ENCODE measurements around the gene SDSL.

Gene SDSL

DNA sequence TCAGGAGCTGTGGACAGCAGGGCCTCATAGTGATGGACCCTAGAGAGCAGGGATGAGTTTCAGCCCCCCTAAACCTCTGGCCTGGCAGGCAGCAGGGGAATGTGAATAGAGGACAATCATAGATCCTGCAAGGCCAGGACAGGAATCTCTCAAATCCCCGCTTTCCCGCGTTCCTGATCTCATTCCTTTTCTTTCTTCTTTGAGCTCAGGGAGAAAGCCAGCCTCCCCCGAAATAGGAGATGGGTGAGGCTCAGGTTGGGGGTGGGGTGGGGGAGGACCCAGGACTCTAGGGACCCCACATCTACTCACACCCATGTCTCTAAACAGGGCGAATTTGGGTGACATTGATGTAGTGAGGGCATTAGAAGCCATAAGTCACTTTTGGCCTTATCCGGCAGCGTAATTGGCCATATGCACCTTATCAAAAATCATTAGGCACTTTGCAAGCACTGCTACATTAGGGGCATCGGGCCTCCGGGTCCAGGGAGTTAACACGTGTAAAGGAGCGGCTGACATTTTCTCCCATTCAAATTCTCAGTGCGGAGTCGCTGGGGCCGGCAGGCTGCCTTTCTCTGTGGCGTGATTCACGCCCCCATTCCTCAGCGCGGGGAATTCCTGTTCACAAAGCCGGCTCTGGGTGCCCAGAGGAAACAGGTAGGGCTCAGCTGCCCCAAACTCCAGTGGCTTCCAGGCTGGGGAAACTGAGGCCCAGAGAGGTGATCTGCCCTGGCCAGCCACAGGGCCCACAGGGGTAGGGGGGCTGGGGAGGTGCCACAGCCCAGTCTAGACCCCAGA, 48.0 kb downstream of the SDSL start:
- no peak for DNase-seq

- DNase-seq: no peak
Observed at GRCh38 chr12:113470871-113471618, 48.9 kb downstream of the SDSL start.

GRCh38 chr12:113471619-113472171, 49.5 kb downstream of the SDSL start, which contains the start of gene LHX5:
TSS of gene LHX5 (minus strand) at chr12:113471871. CDS start at chr12:113471498, 373 bp downstream.
- no peak for DNase-seq

DNA sequence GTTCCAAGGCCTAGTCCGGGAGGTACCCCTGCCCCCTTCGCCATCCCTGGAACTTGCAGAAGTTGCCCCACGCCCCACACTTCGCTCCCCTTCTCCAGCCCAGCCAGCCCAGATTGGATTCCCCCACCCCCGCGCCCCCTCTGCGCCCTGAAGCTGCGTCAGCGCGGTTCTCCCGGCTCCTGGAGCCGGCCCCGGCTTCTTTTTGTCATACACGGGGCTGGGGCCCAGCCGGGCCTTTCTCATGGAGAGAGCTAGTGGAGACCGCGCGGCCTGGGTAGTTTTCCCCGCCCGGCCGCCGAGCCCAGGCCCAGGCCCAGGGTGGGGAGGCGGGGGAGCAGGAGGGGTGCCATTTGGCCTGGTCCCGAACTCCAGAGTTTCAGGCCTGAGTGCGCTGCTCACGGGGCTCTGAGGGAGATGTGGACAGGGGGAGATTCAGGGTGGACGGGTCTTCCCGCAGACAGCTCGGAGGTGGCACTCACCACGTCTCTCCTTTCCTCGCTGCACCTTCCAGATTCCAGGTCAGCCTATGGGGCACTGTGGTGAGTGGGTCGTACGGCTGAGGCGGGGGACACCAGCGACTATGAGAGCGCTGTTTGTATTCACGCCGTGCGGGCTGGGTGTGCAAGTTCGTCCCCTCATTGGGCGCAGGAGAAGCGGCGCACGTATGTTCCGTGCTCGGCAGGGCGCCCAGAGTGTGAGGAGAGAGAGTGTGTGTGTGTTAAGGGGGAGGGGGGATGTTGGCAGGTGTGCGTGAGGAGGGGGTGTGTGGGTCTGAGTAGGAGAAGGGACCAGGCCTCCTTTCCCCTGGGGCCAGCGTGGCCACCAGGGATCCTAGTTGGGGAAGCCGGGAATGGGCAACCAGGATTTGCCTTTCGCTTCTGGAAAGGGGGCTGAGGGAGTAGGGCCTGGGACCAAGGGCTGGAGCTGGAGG, 50.3 kb downstream of the SDSL start:
- no peak for DNase-seq

- no peak for DNase-seq
Observed at GRCh38 chr12:113473400-113473799, 51.2 kb downstream of the SDSL start.

- no peak for DNase-seq
Observed at GRCh38 chr12:113473942-113474341, 51.8 kb downstream of the SDSL start.

GRCh38 chr12:113474635-113475436, 52.7 kb downstream of the SDSL start:
- no peak for DNase-seq

DNA sequence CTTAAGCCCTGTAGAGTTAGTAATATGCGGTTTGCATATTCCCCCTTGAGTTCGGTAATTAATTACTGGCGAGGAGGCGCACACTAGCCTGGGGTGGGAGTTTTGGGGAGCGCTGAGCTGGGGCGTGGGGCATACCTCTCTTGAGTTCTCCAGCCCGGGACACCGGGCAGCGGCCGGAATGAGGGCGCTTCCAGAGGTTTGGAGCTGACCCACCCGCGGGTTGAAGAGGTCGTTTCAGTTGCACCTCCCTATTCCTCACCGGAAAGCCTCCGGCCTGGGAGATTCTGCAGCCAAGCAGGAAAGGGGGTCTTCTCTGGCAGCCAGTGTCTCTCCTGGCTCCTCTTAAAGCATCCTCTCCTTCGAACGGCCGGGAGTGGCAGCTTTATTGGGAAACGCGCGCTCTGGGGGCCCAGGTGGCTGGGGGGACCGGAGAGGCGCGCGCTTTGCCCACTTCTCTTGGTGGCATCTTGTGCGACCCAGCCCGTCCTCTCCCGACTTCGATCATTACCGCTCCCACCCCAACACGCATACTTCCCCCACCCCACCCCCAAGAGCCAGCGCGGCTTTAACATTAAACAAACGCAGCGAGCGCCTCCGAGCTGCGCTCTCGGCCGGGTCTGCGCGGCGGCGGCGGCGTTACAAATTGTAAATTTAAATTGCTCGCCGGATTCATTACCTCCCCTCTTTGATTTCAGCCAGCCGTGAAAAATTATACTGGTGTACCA, 53.4 kb downstream of the SDSL start:
- DNase-seq: no peak

GRCh38 chr12:113476176-113476986, 54.2 kb downstream of the SDSL start:
- no peak for DNase-seq

DNA sequence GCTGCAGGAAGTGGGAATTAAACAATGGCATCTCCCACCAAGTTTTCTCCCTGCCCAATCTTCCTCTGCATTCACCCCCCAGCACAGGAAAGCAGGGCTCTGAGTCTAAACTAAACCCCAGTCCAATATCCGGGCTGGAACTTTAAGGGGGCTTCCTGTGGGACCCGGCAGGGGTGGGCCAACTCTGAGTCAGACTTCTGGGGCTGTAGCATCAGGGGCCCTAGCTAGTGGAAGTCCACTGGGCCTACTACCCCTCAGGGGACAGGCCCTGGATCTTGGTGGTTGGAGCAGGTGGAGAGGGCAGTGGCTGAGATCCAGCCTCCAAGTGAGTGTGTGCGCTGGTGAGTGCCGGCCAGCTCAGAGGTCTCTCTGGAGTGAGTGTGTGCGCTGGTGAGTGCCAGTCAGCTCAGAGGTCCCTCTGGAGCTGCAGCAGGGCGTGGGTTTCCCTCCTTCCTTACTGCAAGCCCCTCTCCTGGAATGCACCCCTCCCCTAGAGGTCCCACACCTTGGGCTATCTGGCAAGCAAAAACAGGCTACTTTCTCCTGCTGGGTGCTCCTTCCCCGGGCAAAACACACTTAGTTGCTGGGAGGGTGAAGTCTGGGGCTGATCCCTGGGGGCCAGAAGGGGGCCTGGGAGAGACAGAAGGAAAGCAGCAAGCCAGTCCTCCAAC, 55.1 kb downstream of the SDSL start:
- DNase-seq: no peak

DNA sequence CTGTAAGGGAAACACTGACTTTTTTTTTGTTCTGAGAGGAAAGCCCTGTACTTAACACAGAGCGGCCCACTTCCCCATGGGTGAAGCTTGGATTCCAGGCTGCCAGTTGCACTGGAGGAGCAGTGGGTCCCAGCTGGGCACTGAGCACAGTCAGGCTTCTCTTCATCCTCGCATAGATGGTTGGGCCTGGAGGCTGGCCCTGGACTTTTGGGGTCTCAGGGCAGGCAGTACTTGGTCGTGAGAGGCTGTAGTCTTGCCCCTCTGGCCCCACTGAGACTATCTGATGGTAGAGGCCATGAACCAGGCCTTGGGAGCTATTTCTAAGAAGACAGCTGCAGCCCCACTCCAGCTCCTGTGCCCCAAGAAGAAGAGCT, 55.6 kb downstream of the SDSL start:
- DNase-seq: no peak

- DNase-seq: no peak
Observed at GRCh38 chr12:113478351-113479011, 56.3 kb downstream of the SDSL start.

GRCh38 chr12:113479216-113479589, 57.0 kb downstream of the SDSL start:
- no peak for DNase-seq

DNA sequence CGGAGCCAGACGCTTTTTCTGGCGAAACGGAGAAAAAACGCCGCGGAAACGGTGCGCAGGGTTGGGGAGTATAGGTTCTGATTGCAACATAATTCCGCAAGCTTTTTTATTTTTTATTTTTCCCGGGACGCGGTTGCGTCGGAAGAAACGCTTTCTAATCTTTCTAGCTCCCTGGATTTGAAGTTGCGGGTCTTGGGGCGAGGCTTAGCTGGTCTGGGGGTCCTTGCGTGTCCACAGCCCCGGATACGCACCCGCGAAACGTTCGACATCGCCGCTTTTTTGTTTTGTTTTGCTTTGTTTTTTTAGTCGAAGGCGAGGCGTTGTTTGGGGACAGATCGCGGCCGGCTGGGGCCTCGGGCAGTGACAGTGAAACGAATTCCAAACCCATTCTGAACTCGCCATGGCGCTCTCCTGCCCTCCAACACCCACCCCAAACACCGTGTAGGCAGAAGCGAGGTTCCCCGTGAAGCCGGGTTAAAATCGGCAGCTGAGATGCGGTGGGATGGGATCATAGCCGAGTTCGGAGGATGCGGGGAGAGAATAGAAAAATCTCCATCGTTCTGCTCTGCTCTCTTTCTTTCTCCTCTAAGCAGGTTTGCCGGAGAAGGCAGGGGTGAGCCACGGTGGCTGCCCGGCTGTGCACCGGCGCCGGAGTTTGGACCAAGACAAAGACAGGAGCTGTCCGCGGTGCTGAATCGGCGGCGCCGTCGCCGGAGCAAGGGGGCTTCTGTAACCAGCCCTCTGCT, 57.6 kb downstream of the SDSL start:
- DNase-seq: peak; percentile 12

DNA sequence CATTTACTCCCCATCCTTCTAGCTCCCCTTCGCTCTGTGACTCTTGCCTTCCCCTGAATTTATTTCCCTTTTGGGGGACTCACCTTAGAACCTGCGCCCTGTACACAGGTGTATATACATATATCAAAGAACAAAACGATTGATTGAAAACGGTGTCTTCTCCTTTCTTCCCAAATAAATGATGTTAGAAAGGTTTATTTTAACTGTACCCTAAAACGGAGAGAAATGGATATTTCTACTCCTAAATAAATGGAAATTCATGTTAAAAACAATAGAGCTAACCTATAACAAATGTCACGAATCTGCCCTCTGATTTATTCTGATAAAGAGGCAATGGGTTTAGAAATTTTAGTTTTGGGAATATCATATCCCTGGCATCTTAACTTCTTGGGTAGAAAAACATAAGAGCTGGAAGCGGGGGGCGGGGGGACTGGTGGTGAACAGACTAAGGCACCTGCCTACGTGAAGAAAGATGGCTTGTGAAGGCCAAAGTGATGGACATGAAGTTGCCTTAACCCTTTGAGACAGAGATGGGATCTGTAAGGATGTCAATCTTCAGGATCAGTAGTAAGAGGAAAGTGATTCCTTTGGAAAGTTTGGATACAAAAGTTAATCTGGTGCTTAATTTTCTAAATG, 58.3 kb downstream of the SDSL start:
- no peak for DNase-seq

DNA sequence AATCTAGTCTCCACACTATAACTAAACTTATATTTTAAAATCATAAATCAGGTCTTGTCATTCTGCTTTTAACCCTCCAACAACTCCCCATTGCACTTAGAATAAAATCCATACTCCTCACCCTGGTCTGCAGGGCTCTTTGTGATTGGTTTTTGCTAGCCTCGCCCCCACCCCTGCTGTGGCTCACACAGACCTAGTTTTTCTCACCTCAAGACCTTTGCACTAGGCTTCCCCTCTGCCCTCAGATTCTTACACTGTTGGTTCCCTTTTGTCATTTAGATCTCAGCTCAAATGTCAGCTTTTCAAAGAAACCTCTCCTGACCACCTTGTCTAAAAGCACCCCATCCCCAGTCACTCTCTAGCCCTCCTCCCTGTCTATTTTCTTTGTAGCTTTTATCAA, 60.2 kb downstream of the SDSL start:
- no peak for DNase-seq

DNA sequence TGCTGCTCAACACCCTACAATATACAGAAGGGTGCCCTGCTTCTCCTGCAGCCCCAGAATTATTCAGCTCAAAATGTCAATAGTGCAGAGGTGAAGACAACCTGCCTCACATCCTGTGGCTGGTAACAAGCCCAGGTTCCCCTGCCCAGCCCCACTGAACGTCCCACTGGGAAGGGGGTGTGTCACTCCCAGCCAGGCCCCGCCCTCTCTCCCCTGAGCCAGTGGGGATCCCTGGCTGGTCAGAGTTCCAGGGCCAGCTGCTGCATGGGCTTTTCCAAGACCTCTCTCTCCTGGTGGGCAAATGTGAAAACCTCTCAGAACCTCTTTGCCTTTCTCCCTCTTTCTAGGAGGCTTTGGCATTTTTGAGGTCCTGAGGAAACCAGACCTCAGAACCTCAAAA, 63.1 kb downstream of the SDSL start:
- no peak for DNase-seq

DNA sequence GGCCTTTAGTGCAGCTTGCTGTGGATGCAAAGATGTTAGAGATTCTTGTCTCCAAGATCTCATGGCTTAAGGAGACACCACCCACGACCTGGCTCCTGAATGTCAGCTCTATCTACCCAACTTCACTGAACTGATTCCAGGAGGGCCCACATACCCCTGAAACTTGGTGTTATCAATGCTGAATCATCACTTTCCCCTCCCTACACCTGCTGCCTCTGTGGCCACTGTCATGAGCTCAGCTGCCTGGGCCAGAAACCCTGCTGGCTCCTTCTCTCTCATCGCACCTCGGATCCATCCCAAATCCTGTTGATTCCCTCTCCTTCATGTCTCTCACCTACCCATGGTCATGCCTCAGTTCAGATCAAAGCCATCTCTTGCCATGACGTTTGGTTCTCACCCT, 64.5 kb downstream of the SDSL start:
- no peak for DNase-seq
